OCI-LY3 (cell line): ENCODE results near the gene ARHGAP28.

ENCODE experiments used
- CTCF ChIP-seq: fragments of 200-600, 300-600 bp; sonication (generic); IDR thresholded peaks from 2 replicates; pipeline ENCODE4 v1.5.1; 2014; ENCODE audit warnings: antibody characterized with exemption, low read length, low read depth
- EZH2phosphoT487 ChIP-seq: fragments of 200-600 bp; shearing (Covaris generic); IDR thresholded peaks from 2 replicates; pipeline ENCODE4 v1.6.1; 2018; ENCODE audit warnings: antibody characterized with exemption, mixed run types, low read depth

GRCh38 chr18:6956999-6957398 lies 227.5 kb downstream of the ARHGAP28 start:
- no peak for TF ChIP-seq CTCF
- TF ChIP-seq EZH2phosphoT487 = no peak
